ENCODE measurements around the gene CSK.

DNA sequence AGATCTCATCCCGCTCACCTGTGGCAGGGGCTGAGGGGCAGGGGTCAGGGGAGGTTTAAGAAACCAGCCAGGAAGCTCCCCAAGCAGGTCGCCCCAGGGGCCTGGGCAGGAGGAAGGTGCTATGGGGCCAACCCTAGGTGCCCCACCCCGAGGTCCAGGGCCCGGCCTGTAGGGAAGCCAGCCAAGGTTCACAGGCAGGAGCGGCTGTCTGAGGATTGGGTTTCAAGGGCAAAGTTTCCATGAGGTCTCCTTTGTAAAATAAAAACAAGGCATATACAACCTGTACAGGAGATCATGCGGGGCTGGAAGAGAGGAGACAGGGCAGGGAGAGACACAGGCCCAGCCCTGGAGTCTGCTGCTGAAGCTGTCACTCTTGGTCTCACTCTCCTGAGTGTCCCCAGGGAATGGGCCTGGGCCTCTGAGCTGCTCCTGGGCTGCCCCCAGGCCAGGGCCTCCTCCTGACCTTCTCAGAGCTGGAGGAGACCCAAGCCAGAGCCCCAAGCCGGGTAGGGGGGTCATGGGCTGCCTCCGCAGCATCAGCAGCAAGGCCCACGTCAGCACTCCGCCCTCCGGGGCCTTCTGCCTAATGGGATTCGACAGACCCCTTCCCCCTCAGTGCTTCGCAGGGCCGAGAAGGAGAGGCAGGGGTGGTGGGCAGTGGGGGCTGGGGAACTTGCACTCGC lies 50.1 kb downstream of the CSK start:
- TF ChIP-seq, protein P1, sequence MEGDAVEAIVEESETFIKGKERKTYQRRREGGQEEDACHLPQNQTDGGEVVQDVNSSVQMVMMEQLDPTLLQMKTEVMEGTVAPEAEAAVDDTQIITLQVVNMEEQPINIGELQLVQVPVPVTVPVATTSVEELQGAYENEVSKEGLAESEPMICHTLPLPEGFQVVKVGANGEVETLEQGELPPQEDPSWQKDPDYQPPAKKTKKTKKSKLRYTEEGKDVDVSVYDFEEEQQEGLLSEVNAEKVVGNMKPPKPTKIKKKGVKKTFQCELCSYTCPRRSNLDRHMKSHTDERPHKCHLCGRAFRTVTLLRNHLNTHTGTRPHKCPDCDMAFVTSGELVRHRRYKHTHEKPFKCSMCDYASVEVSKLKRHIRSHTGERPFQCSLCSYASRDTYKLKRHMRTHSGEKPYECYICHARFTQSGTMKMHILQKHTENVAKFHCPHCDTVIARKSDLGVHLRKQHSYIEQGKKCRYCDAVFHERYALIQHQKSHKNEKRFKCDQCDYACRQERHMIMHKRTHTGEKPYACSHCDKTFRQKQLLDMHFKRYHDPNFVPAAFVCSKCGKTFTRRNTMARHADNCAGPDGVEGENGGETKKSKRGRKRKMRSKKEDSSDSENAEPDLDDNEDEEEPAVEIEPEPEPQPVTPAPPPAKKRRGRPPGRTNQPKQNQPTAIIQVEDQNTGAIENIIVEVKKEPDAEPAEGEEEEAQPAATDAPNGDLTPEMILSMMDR (conservative IDR thresholded peaks at IDR 0.05; ENCODE audit: low read length) = no peak
- TF ChIP-seq EZH2phosphoT487 (IDR thresholded peaks at IDR 0.05; ENCODE audit: borderline replicate concordance, low read depth, low read length) = no peak

Measured in OCI-LY7 (cell line).